Sciatic nerve (tissue), 2 donors: ENCODE data around the gene PRRC2B. TPM values are rescaled to one million over a fixed set of nuclear protein-coding genes. Genes with fewer than 3 reads are reported as not detected.
A peak's percentile ranks its signal among the peaks of the same experiment; 100 is the strongest.
"Not testable (repeated sequence)": the region's sequence is repeated elsewhere in the genome, so short reads cannot be mapped to it uniquely, and the experiment has no call there.

Experiments used
- ATAC-seq: fragments of 200-7000 bp; cut with Tn5 transposase; one replicate; pipeline ENCODE4 v1.9.1; 2020; ENCODE audit warnings: mild to moderate bottlenecking, moderate library complexity
- DNase-seq: peaks from one replicate; pipeline ENCODE4 v3.0.0-alpha.2; 2020; ENCODE audit warnings: low spot score
- intact Hi-C: fragments of 100-400 bp; cut with DNase I; formaldehyde crosslinking; loops from one replicate; pipeline ENCODE4 v1.14.2; 2022
- total RNA-seq: library from RNA; stranded (reverse); fragmentation: NEBNext Ultra II Directional; extraction: Animal tissue kit (Norgen Biotek cat#: 25700); gene quantifications from one replicate; pipeline ENCODE4 v1.2.1, GENCODE V29; 2021
- donor health status: DM: no; HTN: no; CAD: no.
- donor health status: DM: no; HTN: no; CAD: no.

Gene PRRC2B
- total RNA-seq, 1 donor from 2014 or later: 252 TPM

- peak; percentile 96 for ATAC-seq
- no peak for DNase-seq
- intact Hi-C loops: no loop called here
These were observed 10.8 kb upstream of the PRRC2B start for GRCh38 chr9:131382850-131383729.

GRCh38 chr9:131385296-131385695 lies 8.6 kb upstream of the PRRC2B start:
- DNase-seq: no peak
- ATAC-seq: no peak
- intact Hi-C loops: no loop called here

GRCh38 chr9:131386281-131386680 lies 7.6 kb upstream of the PRRC2B start:
- ATAC-seq (no peak), DNase-seq (no peak)
- intact Hi-C loops: no loop called here

- no peak for ATAC-seq
- no peak for DNase-seq
- intact Hi-C loops: no loop called here
These were observed 6.5 kb upstream of the PRRC2B start for GRCh38 chr9:131387394-131387793.

- ATAC-seq (no peak), DNase-seq (no peak)
- intact Hi-C loops: no loop called here
These were observed 2.9 kb upstream of the PRRC2B start for GRCh38 chr9:131391020-131391419.

GRCh38 chr9:131391504-131391903 lies 2.4 kb upstream of the PRRC2B start:
- ATAC-seq (no peak), DNase-seq (no peak)
- intact Hi-C loops: no loop called here

- peak; percentile 74 for DNase-seq
- ATAC-seq: peak; percentile 34
- intact Hi-C loops: no loop called here
These were observed 724 bp downstream of the PRRC2B start for GRCh38 chr9:131394464-131395156.

- peak; percentile 14 for ATAC-seq
- intact Hi-C loops: no loop called here
- no peak for DNase-seq
These were observed 1.5 kb downstream of the PRRC2B start for GRCh38 chr9:131395157-131396098.

GRCh38 chr9:131396099-131396479 lies 2.2 kb downstream of the PRRC2B start:
- intact Hi-C loops, ATAC-seq, DNase-seq: not testable (repeated sequence)

- no peak for DNase-seq
- intact Hi-C loops: no loop called here
These were observed 2.7 kb downstream of the PRRC2B start for GRCh38 chr9:131396626-131397025.

GRCh38 chr9:131397100-131397790 lies 3.4 kb downstream of the PRRC2B start:
- no peak for ATAC-seq
- intact Hi-C loops: no loop called here
- DNase-seq: no peak

More at GRCh38 chr9:131396626-131397025, 2.7 kb downstream of the PRRC2B start:
- no peak for ATAC-seq

GRCh38 chr9:131398204-131398603 lies 4.3 kb downstream of the PRRC2B start:
- ATAC-seq: no peak
- intact Hi-C loops: no loop called here
- DNase-seq: no peak

- intact Hi-C loops: no loop called here
- ATAC-seq: no peak
- DNase-seq: no peak
These were observed 6.1 kb downstream of the PRRC2B start for GRCh38 chr9:131399972-131400371.

GRCh38 chr9:131400627-131401026 lies 6.7 kb downstream of the PRRC2B start:
- no peak for DNase-seq
- intact Hi-C loops: no loop called here
- no peak for ATAC-seq

- DNase-seq (no peak), ATAC-seq (no peak)
- intact Hi-C loops: no loop called here
These were observed 8.2 kb downstream of the PRRC2B start for GRCh38 chr9:131402073-131402472.

GRCh38 chr9:131402738-131403492 lies 9.0 kb downstream of the PRRC2B start:
- intact Hi-C loops: no loop called here
- ATAC-seq: peak; percentile 87
- peak; percentile 91 for DNase-seq

GRCh38 chr9:131403493-131403773 lies 9.5 kb downstream of the PRRC2B start:
- DNase-seq (no peak), ATAC-seq (no peak)
- intact Hi-C loops: no loop called here

- intact Hi-C loops: no loop called here
- DNase-seq: no peak
- ATAC-seq: peak; percentile 25
These were observed 10.7 kb downstream of the PRRC2B start for GRCh38 chr9:131404581-131404980.
